Neural cell (in vitro differentiated cells): Measurements from ENCODE around the gene JMJD4. TPM values are rescaled to one million over a fixed set of nuclear protein-coding genes. Genes with fewer than 3 reads are reported as not detected.
"Not testable (repeated sequence)": the region's sequence is repeated elsewhere in the genome, so short reads cannot be mapped to it uniquely, and the experiment has no call there.

Source experiments
- H2AFZ ChIP-seq: fragments of 200-600, 300-800 bp; sonication (generic), shearing (Covaris generic); 2 replicates; pipeline ENCODE4 v1.6.0; 2014; ENCODE audit warnings: low read depth, mild to moderate bottlenecking, antibody characterized with exemption, low read length, moderate library complexity
- H3F3A ChIP-seq: fragments of 200-600 bp; shearing (Covaris generic); 2 replicates; pipeline ENCODE4 v1.6.1; 2016; ENCODE audit warnings: mild to moderate bottlenecking, moderate library complexity, mixed read lengths, antibody characterized with exemption, low read length; ENCODE audit not compliant: insufficient read depth, poor library complexity, severe bottlenecking
- H3K27ac ChIP-seq: fragments of 200-600, 300-800 bp; sonication (generic), shearing (Covaris generic); 2 replicates; pipeline ENCODE4 v1.5.1; 2014; ENCODE audit warnings: mild to moderate bottlenecking, low read length, moderate library complexity
- H3K27me3 ChIP-seq: fragments of 300-800, 200-600 bp; sonication (generic), shearing (Covaris generic); 2 replicates; pipeline ENCODE4 v1.6.0; 2014; ENCODE audit warnings: mild to moderate bottlenecking, low read depth, low read length, moderate library complexity; ENCODE audit not compliant: insufficient read depth
- H3K36me3 ChIP-seq: fragments of 300-800, 200-600 bp; sonication (generic), shearing (Covaris generic); 2 replicates; pipeline ENCODE4 v1.5.1; 2014; ENCODE audit warnings: mild to moderate bottlenecking, antibody characterized with exemption, low read length, moderate library complexity; ENCODE audit not compliant: insufficient read depth
- H3K4me2 ChIP-seq: fragments of 300-800, 200-600 bp; sonication (generic), shearing (Covaris generic); 2 replicates; pipeline ENCODE4 v1.6.0; 2014; ENCODE audit warnings: mild to moderate bottlenecking, low read length
- H3K4me3 ChIP-seq: fragments of 300-800, 200-600 bp; sonication (generic), shearing (Covaris generic); 2 replicates; pipeline ENCODE4 v1.5.1; 2014; ENCODE audit warnings: mild to moderate bottlenecking, low read length, moderate library complexity
- H3K79me2 ChIP-seq: fragments of 200-600 bp; shearing (Covaris generic); replicated peaks from 2 replicates; pipeline ENCODE4 v1.6.0; 2014; ENCODE audit warnings: mild to moderate bottlenecking, low read length, moderate library complexity; ENCODE audit not compliant: insufficient read depth
- H3K9ac ChIP-seq: fragments of 300-800, 200-600 bp; sonication (generic), shearing (Covaris generic); 2 replicates; pipeline ENCODE4 v1.6.1; 2016; ENCODE audit warnings: mild to moderate bottlenecking, low read length, mixed read lengths
- H3K9me2 ChIP-seq: fragments of 200-600 bp; shearing (Covaris generic); 2 replicates; pipeline ENCODE4 v1.6.1; 2016; ENCODE audit warnings: mild to moderate bottlenecking, low read length, mixed read lengths; ENCODE audit not compliant: insufficient read depth
- H3K9me3 ChIP-seq: fragments of 200-600, 300-800 bp; sonication (generic), shearing (Covaris generic); 2 replicates; pipeline ENCODE4 v1.6.1; 2016; ENCODE audit warnings: mild to moderate bottlenecking, mixed run types, low read length, moderate library complexity, mixed read lengths
- H4K20me1 ChIP-seq: fragments of 200-600 bp; shearing (Covaris generic); 2 replicates; pipeline ENCODE4 v1.6.1; 2016; ENCODE audit warnings: mild to moderate bottlenecking, mixed run types; ENCODE audit not compliant: insufficient read depth
- EP300 ChIP-seq: fragments of 450-650 bp; conservative IDR thresholded peaks from 2 replicates; pipeline ENCODE4 v1.6.1; 2014; ENCODE audit warnings: antibody characterized with exemption, mild to moderate bottlenecking, moderate library complexity; ENCODE audit not compliant: poor library complexity, severe bottlenecking
- EZH2 ChIP-seq: fragments of 200-600, 300-800 bp; shearing (Covaris generic), sonication (generic); IDR thresholded peaks from 2 replicates; pipeline ENCODE4 v1.6.1; 2014; ENCODE audit warnings: antibody characterized with exemption, low read length, borderline replicate concordance, mild to moderate bottlenecking; ENCODE audit not compliant: insufficient read depth, poor library complexity, severe bottlenecking
- MXI1 ChIP-seq: fragments of 450-650 bp; conservative IDR thresholded peaks from 2 replicates; pipeline ENCODE4 v1.6.1; 2014; ENCODE audit warnings: antibody characterized with exemption, mild to moderate bottlenecking; ENCODE audit not compliant: poor library complexity, severe bottlenecking
- POLR2AphosphoS5 ChIP-seq: IDR thresholded peaks from 2 replicates; pipeline ENCODE4 v1.6.1; 2012
- RAD21 ChIP-seq: fragments of 450-650 bp; conservative IDR thresholded peaks from 2 replicates; pipeline ENCODE4 v1.6.1; 2014; ENCODE audit warnings: antibody characterized with exemption, mild to moderate bottlenecking, moderate library complexity
- SMC3 ChIP-seq: fragments of 450-650 bp; conservative IDR thresholded peaks from 2 replicates; pipeline ENCODE4 v1.6.1; 2014; ENCODE audit warnings: antibody characterized with exemption, mild to moderate bottlenecking, moderate library complexity; ENCODE audit not compliant: poor library complexity
- TAF1 ChIP-seq: IDR thresholded peaks from 2 replicates; pipeline ENCODE4 v1.6.1; 2012; ENCODE audit warnings: low read depth
- polyA plus RNA-seq: library from polyadenylated mRNA; depleted of rRNA; stranded (reverse); fragments of >200 nt; gene quantifications from 2 replicates; pipeline ENCODE4 v1.2.3, GENCODE V29; 2014
- TF ChIP-seq, protein P1 (sequence below): fragments of 450-650 bp; IDR thresholded peaks from 2 replicates; pipeline ENCODE4 v1.5.1; 2014; ENCODE audit warnings: antibody characterized with exemption, mild to moderate bottlenecking, moderate library complexity; ENCODE audit not compliant: poor library complexity, severe bottlenecking
- TF ChIP-seq, protein P2 (sequence below): IDR thresholded peaks from 2 replicates; pipeline ENCODE4 v1.6.1; 2012; ENCODE audit warnings: borderline replicate concordance

Gene JMJD4
- polyA plus RNA-seq, 1 donor from 2014 or later: 17.2 TPM

- Histone ChIP-seq H2AFZ (no peak overlapping the region), H3K27ac (no peak overlapping the region), H3K4me2 (no peak overlapping the region), H3K9me2 (no peaks in the 10 kb centered on the region), H3K27me3 (no peaks in the 10 kb centered on the region), H3K9me3 (peaks cover 3% of the 10 kb centered on the region), H3F3A (no peaks in the 10 kb centered on the region), H3K4me3 (no peak overlapping the region), H3K36me3 (no peaks in the 10 kb centered on the region), H3K79me2 (no peaks in the 10 kb centered on the region), H3K9ac (no peak overlapping the region), H4K20me1 (no peaks in the 10 kb centered on the region)
- no peak for TF ChIP-seq RAD21
- TF ChIP-seq POLR2AphosphoS5: no peak
- no peak for TF ChIP-seq EZH2
- TF ChIP-seq TAF1: no peak
- TF ChIP-seq SMC3: no peak
- no peak for TF ChIP-seq MXI1
- TF ChIP-seq, protein P1, sequence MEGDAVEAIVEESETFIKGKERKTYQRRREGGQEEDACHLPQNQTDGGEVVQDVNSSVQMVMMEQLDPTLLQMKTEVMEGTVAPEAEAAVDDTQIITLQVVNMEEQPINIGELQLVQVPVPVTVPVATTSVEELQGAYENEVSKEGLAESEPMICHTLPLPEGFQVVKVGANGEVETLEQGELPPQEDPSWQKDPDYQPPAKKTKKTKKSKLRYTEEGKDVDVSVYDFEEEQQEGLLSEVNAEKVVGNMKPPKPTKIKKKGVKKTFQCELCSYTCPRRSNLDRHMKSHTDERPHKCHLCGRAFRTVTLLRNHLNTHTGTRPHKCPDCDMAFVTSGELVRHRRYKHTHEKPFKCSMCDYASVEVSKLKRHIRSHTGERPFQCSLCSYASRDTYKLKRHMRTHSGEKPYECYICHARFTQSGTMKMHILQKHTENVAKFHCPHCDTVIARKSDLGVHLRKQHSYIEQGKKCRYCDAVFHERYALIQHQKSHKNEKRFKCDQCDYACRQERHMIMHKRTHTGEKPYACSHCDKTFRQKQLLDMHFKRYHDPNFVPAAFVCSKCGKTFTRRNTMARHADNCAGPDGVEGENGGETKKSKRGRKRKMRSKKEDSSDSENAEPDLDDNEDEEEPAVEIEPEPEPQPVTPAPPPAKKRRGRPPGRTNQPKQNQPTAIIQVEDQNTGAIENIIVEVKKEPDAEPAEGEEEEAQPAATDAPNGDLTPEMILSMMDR: no peak
- TF ChIP-seq, protein P2, sequence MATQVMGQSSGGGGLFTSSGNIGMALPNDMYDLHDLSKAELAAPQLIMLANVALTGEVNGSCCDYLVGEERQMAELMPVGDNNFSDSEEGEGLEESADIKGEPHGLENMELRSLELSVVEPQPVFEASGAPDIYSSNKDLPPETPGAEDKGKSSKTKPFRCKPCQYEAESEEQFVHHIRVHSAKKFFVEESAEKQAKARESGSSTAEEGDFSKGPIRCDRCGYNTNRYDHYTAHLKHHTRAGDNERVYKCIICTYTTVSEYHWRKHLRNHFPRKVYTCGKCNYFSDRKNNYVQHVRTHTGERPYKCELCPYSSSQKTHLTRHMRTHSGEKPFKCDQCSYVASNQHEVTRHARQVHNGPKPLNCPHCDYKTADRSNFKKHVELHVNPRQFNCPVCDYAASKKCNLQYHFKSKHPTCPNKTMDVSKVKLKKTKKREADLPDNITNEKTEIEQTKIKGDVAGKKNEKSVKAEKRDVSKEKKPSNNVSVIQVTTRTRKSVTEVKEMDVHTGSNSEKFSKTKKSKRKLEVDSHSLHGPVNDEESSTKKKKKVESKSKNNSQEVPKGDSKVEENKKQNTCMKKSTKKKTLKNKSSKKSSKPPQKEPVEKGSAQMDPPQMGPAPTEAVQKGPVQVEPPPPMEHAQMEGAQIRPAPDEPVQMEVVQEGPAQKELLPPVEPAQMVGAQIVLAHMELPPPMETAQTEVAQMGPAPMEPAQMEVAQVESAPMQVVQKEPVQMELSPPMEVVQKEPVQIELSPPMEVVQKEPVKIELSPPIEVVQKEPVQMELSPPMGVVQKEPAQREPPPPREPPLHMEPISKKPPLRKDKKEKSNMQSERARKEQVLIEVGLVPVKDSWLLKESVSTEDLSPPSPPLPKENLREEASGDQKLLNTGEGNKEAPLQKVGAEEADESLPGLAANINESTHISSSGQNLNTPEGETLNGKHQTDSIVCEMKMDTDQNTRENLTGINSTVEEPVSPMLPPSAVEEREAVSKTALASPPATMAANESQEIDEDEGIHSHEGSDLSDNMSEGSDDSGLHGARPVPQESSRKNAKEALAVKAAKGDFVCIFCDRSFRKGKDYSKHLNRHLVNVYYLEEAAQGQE: no peak
- no peak for TF ChIP-seq EP300
These were observed 25.7 kb downstream of the JMJD4 start for GRCh38 chr1:227709451-227709850.

DNA sequence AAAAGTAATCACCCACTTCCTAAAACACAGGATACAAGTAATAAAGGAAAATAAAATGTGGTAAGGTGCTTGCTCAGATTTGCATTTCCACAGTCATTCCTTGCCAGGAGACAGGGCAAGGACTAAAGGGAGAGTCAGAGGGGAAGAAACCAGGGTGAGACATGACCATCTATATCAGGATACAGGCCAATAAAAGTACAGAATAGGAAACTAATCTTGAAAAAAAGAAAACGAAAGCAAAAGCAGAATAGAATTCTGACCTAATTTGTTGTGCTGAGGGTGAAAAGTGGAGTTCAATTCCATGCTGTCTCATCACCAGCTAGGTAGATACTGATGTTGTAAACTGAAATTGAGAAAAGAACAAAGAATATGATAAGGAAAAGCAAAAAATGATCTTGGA, 27.3 kb downstream of the JMJD4 start:
- no peaks in the 10 kb centered on the region for H3K27me3 ChIP-seq
- no peaks in the 10 kb centered on the region for H3F3A ChIP-seq
- no peak overlapping the region for H3K9ac ChIP-seq
- no peak overlapping the region for H2AFZ ChIP-seq
- H3K9me2 ChIP-seq: no peaks in the 10 kb centered on the region
- TF ChIP-seq, protein P2: no peak
- TF ChIP-seq MXI1: no peak
- no peak for TF ChIP-seq EZH2
- TF ChIP-seq, protein P1: no peak
- no peak for TF ChIP-seq TAF1
- no peak for TF ChIP-seq EP300
- TF ChIP-seq SMC3: no peak
- TF ChIP-seq RAD21: no peak
- no peak for TF ChIP-seq POLR2AphosphoS5
- no peak overlapping the region for H3K27ac ChIP-seq
- no peaks in the 10 kb centered on the region for H3K79me2 ChIP-seq
- no peak overlapping the region for H3K4me2 ChIP-seq
- H3K9me3 ChIP-seq: peaks cover 3% of the 10 kb centered on the region
- H4K20me1 ChIP-seq: no peaks in the 10 kb centered on the region
- no peak overlapping the region for H3K4me3 ChIP-seq
- no peaks in the 10 kb centered on the region for H3K36me3 ChIP-seq

GRCh38 chr1:227701631-227702030, 33.5 kb downstream of the JMJD4 start:
- not testable (repeated sequence) for H4K20me1 ChIP-seq, H3K4me2 ChIP-seq, H2AFZ ChIP-seq, H3K36me3 ChIP-seq, H3F3A ChIP-seq, H3K9ac ChIP-seq, H3K27me3 ChIP-seq, H3K4me3 ChIP-seq, H3K79me2 ChIP-seq, H3K27ac ChIP-seq, H3K9me2 ChIP-seq
- H3K9me3 ChIP-seq: peaks cover 12% of the 10 kb centered on the region
